Uterus (tissue), 4 donors: ENCODE measurements around the gene TAL1. TPM values are rescaled to one million over a fixed set of nuclear protein-coding genes. Genes with fewer than 3 reads are reported as not detected.

Source experiments
- DNase-seq, 2 donors: peaks; one replicate each; pipeline ENCODE4 v3.0.0-alpha.2; 2019 to 2020
- H3K27ac ChIP-seq, 2 donors: fragments of 200-600 bp; sonication (generic); 1 replicate in 1 of 2; 2 replicates in 1 of 2; pipeline ENCODE4 v1.5.1; 2016 to 2018
- H3K27me3 ChIP-seq, 2 donors: fragments of 200-600 bp; sonication (generic); one replicate each; pipeline ENCODE4 v1.5.1; 2018 to 2019; ENCODE audit warnings: control low read depth in 1 of 2
- H3K36me3 ChIP-seq, 2 donors: fragments of 200-600 bp; sonication (generic); one replicate each; pipeline ENCODE4 v1.5.1; 2019; ENCODE audit warnings: control low read depth in 1 of 2
- H3K4me1 ChIP-seq, 2 donors: fragments of 200-600 bp; sonication (generic); one replicate each; pipeline ENCODE4 v1.5.1; 2018 to 2019; ENCODE audit warnings: control low read depth in 1 of 2
- H3K4me3 ChIP-seq, 2 donors: fragments of 200-600 bp; sonication (generic); 1 replicate in 1 of 2; 2 replicates in 1 of 2; pipeline ENCODE4 v1.5.1; 2018 to 2019; ENCODE audit warnings: mild to moderate bottlenecking in 1 of 2
- H3K9me3 ChIP-seq, 2 donors: fragments of 200-600 bp; sonication (generic); one replicate each; pipeline ENCODE4 v1.5.1; 2019; ENCODE audit warnings: control low read depth in 1 of 2
- POLR2A ChIP-seq, 2 donors: fragments of 450-650 bp; IDR thresholded peaks; one replicate each; pipeline ENCODE4 v1.6.1; 2016; ENCODE audit warnings: antibody characterized with exemption in 2 of 2, mild to moderate bottlenecking in 1 of 2, moderate library complexity in 1 of 2
- intact Hi-C: fragments of 100-400 bp; cut with DNase I; formaldehyde crosslinking; loops from one replicate; pipeline ENCODE4 v1.15.1; 2023; ENCODE audit warnings: low total_unique reads
- total RNA-seq, 4 donors: library from RNA; depleted of rRNA in 3 of 4; stranded (reverse); fragments of >200 nt in 3 of 4; gene quantifications; one replicate each; pipeline versions ENCODE4 v1.1.0 to v1.2.4, GENCODE V29; 2014 to 2023
- TF ChIP-seq, protein P1 (sequence below), 4 experiments: fragments of 200-600 bp in 2 of 4; fragments of 450-650 bp in 2 of 4; sonication (generic) in 2 of 4; IDR thresholded peaks; one replicate each; pipeline ENCODE4 v1.5.1; 2016 to 2019; ENCODE audit warnings: antibody characterized with exemption in 4 of 4, mild to moderate bottlenecking in 2 of 4, moderate library complexity in 1 of 4
- donor health status: DM: yes; HTN: yes; CAD: no.

TAL1 gene
- total RNA-seq, 4 donors from 2014 or later: 4.8 to 20.7 (median 13.0) TPM

DNA sequence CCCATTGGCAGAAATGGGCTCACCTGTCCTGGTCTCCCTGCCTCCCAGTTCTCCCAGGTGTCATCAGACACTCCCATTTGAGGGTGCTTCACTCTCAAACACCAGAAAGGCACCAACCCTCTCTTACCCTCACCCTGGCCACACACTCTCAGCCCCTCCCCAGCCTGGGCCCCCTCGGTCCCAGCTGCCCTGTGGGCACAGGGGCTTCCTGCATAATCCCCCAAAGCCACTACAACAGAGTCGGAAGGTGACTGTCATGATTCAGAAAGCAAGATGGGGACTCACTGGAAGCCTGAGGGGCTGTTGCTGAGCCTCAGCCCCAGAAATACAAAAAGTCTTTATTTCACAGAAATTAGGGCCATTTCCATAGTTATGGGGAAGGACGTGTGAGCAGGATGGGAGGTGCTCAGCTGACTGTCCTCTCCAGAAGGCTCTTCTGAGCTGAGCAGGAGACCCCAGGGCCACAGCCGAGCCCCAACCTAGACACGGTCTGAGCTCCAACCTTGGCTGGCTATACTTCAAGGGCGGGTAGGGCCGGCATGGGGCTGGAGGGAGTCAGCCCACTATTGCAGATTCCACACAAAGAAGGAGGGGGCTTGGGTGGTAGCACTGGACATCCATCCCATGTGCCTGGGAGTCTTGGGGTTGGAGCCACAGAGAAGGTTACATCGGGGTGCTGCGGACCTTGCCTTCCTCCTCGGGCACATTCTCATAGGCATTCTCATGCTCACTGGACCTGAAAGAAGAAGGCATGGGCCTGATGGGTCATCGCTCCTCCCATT is 48.5 kb downstream of the TAL1 start:
- Histone ChIP-seq H3K27me3 (no peaks in the 10 kb centered on the region), H3K36me3 (no peaks in the 10 kb centered on the region), H3K27ac (no peak overlapping the region), H3K9me3 (no peaks in the 10 kb centered on the region), H3K4me1 (peaks cover 4 to 5% of the 10 kb centered on the region in 2 donors), H3K4me3 (no peak overlapping the region)
- TF ChIP-seq, protein P1, sequence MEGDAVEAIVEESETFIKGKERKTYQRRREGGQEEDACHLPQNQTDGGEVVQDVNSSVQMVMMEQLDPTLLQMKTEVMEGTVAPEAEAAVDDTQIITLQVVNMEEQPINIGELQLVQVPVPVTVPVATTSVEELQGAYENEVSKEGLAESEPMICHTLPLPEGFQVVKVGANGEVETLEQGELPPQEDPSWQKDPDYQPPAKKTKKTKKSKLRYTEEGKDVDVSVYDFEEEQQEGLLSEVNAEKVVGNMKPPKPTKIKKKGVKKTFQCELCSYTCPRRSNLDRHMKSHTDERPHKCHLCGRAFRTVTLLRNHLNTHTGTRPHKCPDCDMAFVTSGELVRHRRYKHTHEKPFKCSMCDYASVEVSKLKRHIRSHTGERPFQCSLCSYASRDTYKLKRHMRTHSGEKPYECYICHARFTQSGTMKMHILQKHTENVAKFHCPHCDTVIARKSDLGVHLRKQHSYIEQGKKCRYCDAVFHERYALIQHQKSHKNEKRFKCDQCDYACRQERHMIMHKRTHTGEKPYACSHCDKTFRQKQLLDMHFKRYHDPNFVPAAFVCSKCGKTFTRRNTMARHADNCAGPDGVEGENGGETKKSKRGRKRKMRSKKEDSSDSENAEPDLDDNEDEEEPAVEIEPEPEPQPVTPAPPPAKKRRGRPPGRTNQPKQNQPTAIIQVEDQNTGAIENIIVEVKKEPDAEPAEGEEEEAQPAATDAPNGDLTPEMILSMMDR (IDR thresholded peaks at IDR 0.05): no peak
- TF ChIP-seq POLR2A (IDR thresholded peaks at IDR 0.05): no peak
- DNase-seq: no peak
- intact Hi-C loops: no loop called here

DNA sequence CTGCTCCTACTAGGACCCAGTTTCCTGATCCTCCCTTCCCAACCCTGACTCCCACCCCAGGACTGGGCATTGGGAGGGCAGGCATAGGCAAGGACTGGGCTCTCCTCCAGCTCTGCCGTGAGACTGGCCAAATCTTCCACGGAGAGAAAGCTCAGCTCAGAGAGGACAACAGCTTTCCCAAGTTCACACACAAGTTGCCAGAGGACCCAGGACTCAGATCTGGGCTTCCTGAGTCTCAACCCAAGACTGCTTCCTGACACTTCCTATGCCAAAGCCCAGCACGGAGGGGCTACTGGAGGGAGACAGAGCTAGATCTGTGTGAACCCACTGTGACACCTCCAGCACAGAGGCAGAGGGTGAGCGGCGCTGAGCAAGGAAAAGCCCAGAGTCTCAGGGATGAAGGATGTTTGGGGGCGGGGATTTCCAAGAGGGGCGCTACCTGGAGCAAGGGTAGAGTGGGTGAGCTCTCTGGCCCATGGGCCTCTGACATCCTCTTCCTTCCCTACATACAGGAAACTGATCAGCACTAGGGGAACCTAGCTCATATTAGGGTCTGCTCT is 49.3 kb downstream of the TAL1 start:
- Histone ChIP-seq H3K36me3 (no peaks in the 10 kb centered on the region), H3K27me3 (no peaks in the 10 kb centered on the region), H3K4me3 (no peak overlapping the region), H3K4me1 (peaks cover 4 to 5% of the 10 kb centered on the region in 2 donors), H3K9me3 (no peaks in the 10 kb centered on the region), H3K27ac (no peak overlapping the region)
- no peak for DNase-seq
- TF ChIP-seq POLR2A (IDR thresholded peaks at IDR 0.05): no peak
- TF ChIP-seq, protein P1 (IDR thresholded peaks at IDR 0.05): no peak
- intact Hi-C loops: no loop called here

DNA sequence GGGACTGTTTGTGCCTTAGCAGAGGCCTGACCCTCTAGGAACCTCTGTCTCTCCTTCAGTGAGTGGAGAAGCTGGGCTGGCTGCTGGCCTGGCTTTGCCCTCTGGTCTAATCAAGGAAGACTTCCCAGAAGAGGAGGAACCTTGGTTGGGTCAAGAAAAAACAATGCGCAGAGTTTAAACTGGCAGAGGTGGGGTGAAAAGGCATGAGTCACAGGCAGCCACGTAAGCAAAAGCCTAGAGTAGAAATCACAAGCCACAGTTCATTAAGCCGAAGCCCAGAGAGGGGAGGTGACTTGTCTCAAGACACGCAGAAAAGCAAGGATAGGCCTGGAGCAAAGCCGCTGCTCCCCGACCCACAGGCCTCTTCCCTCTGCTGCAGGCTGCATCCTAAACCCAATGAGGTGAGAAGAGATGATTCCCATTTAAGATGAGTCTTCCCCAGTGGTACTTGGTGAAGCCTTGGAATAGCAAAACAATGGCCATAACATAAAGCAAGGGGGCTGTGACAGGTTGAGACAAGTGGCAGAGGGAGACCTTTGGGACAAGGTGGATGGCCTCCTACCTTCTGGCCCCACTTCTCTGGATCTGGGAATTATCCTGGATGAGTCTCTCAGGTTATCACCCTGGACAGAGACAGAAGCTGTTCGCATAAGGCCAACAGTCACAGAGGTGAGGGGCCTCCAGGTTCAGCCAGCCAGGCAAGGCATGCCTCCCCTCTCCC is 49.9 kb downstream of the TAL1 start:
- TF ChIP-seq, protein P1 (IDR thresholded peaks at IDR 0.05): no peak
- no peak for TF ChIP-seq POLR2A (IDR thresholded peaks at IDR 0.05)
- Histone ChIP-seq H3K27ac (no peak overlapping the region), H3K4me3 (no peak overlapping the region), H3K36me3 (no peaks in the 10 kb centered on the region), H3K9me3 (no peaks in the 10 kb centered on the region), H3K4me1 (peaks cover 4 to 5% of the 10 kb centered on the region in 2 donors), H3K27me3 (no peaks in the 10 kb centered on the region)
- intact Hi-C loops: no loop called here
- no peak for DNase-seq

DNA sequence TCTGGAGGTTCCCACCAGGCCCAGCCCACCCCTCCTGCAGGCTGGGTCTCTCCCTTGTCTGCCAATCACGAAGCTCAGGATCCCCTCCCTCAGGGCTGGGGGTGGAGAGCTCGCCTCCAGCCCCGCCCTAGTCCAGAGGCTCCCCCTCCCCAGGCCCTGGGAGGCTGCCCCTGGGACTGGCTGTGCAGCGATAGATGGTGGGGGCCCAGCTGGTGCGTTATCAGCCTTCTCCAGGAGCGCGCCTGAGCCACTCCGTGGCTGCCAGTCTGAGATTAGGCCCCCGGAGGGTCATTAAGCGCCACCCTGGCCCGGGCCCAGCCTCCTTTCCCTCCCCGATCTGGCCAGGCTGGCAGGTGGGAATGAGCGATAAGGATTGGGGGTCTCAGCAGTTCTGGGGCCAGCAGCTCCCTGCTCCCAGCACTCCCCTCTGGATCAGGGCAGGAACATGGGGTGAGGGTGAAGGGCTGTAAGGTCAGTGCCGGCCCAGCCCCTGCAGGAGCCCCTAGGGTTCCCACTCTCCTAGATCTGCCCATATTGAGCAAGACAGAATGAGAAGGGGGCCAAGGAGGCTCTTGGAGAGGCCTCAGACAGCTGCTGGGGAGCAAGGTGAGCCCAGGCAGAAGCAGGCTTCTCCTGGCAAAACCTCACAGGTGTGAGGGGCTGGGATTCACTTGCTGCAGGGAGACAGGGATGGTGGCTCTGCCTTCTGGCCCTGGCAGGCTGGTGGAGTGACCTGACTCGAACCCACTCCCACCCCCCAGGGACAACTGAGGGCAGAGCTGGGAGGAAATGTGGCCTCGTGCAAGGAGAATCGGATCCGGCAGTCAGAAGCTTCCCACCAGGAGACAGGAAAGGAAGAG is 50.7 kb downstream of the TAL1 start:
- TF ChIP-seq, protein P1 (IDR thresholded peaks at IDR 0.05): no peak
- no peak for TF ChIP-seq POLR2A (IDR thresholded peaks at IDR 0.05)
- Histone ChIP-seq H3K27me3 (no peaks in the 10 kb centered on the region), H3K36me3 (no peaks in the 10 kb centered on the region), H3K4me1 (peaks cover 4 to 5% of the 10 kb centered on the region in 2 donors), H3K27ac (no peak overlapping the region), H3K4me3 (no peak overlapping the region), H3K9me3 (no peaks in the 10 kb centered on the region)
- intact Hi-C loops: no loop called here
- no peak for DNase-seq
